Caco-2 (cell line): ENCODE data around the gene LRRC19. TPM values are rescaled to one million over a fixed set of nuclear protein-coding genes. Genes with fewer than 3 reads are reported as not detected.

Experiments
- BruUV-seq: library from RNA; stranded (reverse); fragments of 400-500 nt; replicated peaks from 2 replicates; lab custom pipeline; 2021; lab: Mats Ljungman, UMichigan
- CTCF ChIA-PET: fragments of 300-600 bp; sonication (Branson Sonifier 250); formaldehyde crosslinking; loops from one replicate; lab custom pipeline; 2022; ENCODE audit warnings: antibody characterized with exemption; lab: Charles Lee
- POLR2A ChIA-PET: fragments of 300-600 bp; sonication (Branson Sonifier 250); formaldehyde crosslinking; loops from one replicate; lab custom pipeline; 2022; ENCODE audit warnings: antibody characterized with exemption; lab: Charles Lee
- DNase-seq, 2 experiments: peaks; one replicate each; pipeline versions ENCODE4 v3.0.0 to v3.0.0-alpha.2; 2020 to 2022
- H3K27me3 ChIP-seq: replicated peaks from 2 replicates; pipeline ENCODE4 v1.6.0; 2011; ENCODE audit warnings: low read length; ENCODE audit not compliant: control insufficient read depth, insufficient read depth
- H3K36me3 ChIP-seq: 2 replicates; pipeline ENCODE4 v1.5.1; 2011; ENCODE audit warnings: low read length; ENCODE audit not compliant: control insufficient read depth, insufficient read depth
- H3K4me1 ChIP-seq: fragments of 250-450 bp; sonication (Bioruptor Pico); 2 replicates; pipeline ENCODE4 v1.5.1; 2020; ENCODE audit warnings: mild to moderate bottlenecking
- H3K4me3 ChIP-seq: 2 replicates; pipeline ENCODE4 v1.5.1; 2011; ENCODE audit warnings: low read depth, mild to moderate bottlenecking, control low read depth, low read length
- H3K9me3 ChIP-seq: fragments of 250-450 bp; sonication (Bioruptor Pico); 2 replicates; pipeline ENCODE4 v1.5.1; 2020; ENCODE audit warnings: mild to moderate bottlenecking, moderate library complexity
- H3K27ac Mint-ChIP-seq: one replicate; pipeline ENCODE4 v1.8.0; 2022; ENCODE audit warnings: mixed read lengths; ENCODE audit not compliant: unreplicated experiment
- H3K27me3 Mint-ChIP-seq: one replicate; pipeline ENCODE4 v1.8.0; 2022; ENCODE audit warnings: mixed read lengths; ENCODE audit not compliant: insufficient read depth, unreplicated experiment
- H3K36me3 Mint-ChIP-seq: one replicate; pipeline ENCODE4 v1.8.0; 2022; ENCODE audit warnings: mild to moderate bottlenecking, mixed read lengths; ENCODE audit not compliant: insufficient read depth, unreplicated experiment
- H3K4me1 Mint-ChIP-seq: one replicate; pipeline ENCODE4 v1.8.0; 2022; ENCODE audit warnings: low read depth, mixed read lengths; ENCODE audit not compliant: unreplicated experiment
- H3K4me3 Mint-ChIP-seq: one replicate; pipeline ENCODE4 v1.8.0; 2022; ENCODE audit warnings: mild to moderate bottlenecking, moderate library complexity, mixed read lengths; ENCODE audit not compliant: unreplicated experiment
- H3K9me3 Mint-ChIP-seq: one replicate; pipeline ENCODE4 v1.8.0; 2022; ENCODE audit warnings: mixed read lengths; ENCODE audit not compliant: unreplicated experiment
- CTCF ChIP-seq, 2 experiments: fragments of 200-600 bp in 1 of 2; IDR thresholded peaks; 1 replicate in 1 of 2; 2 replicates in 1 of 2; pipeline versions ENCODE4 v1.5.1 to v1.8.0; 2011 to 2022; ENCODE audit warnings: antibody characterized with exemption in 1 of 2, control low read depth in 1 of 2, inconsistent platforms in 1 of 2, low read depth in 1 of 2, low read length in 1 of 2, mild to moderate bottlenecking in 1 of 2, moderate library complexity in 1 of 2; ENCODE audit not compliant: insufficient read depth in 1 of 2, severe bottlenecking in 1 of 2, unreplicated experiment in 1 of 2
- intact Hi-C: fragments of 100-400 bp; cut with micrococcal nuclease; formaldehyde crosslinking; loops from one replicate; pipeline ENCODE4 v1.10.0; 2022; ENCODE audit not compliant: unreplicated experiment
- total RNA-seq: library from RNA; stranded (reverse); gene quantifications from 2 replicates; pipeline ENCODE4 v1.2.3, GENCODE V29; 2022

LRRC19 gene
- total RNA-seq, 1 experiment from 2014 or later, result not detected

- POLR2A ChIA-PET, result no interaction called here
- no peak overlapping the region for H3K4me3 ChIP-seq
- CTCF ChIA-PET, result no interaction called here
- no peak for TF ChIP-seq CTCF (IDR thresholded peaks at IDR 0.05; ENCODE audit: insufficient read depth in 1 of 2, low read depth in 1 of 2, low read length in 1 of 2, severe bottlenecking in 1 of 2, unreplicated experiment in 1 of 2)
- H3K36me3 Mint-ChIP-seq, result no peaks in the 10 kb centered on the region
- BruUV-seq, result no TSS peak
- no peaks in the 10 kb centered on the region for H3K27me3 Mint-ChIP-seq
- no peak for DNase-seq
- no peaks in the 10 kb centered on the region for H3K4me1 Mint-ChIP-seq
- H3K36me3 ChIP-seq, result no peaks in the 10 kb centered on the region
- no peak overlapping the region for H3K27ac Mint-ChIP-seq
- H3K27me3 ChIP-seq, result no peaks in the 10 kb centered on the region
- H3K9me3 ChIP-seq, result no peaks in the 10 kb centered on the region
- intact Hi-C loops, result no loop called here
- H3K4me3 Mint-ChIP-seq, result no peak overlapping the region
- no peaks in the 10 kb centered on the region for H3K9me3 Mint-ChIP-seq
- H3K4me1 ChIP-seq, result no peaks in the 10 kb centered on the region
Measured at GRCh38 chr9:27019589-27019988, 14.1 kb upstream of the LRRC19 start.

- Histone ChIP-seq H3K4me1 (no peaks in the 10 kb centered on the region), H3K36me3 (no peaks in the 10 kb centered on the region), H3K9me3 (no peaks in the 10 kb centered on the region), H3K4me3 (no peak overlapping the region), H3K27me3 (no peaks in the 10 kb centered on the region)
- H3K9me3 Mint-ChIP-seq, result no peaks in the 10 kb centered on the region
- POLR2A ChIA-PET, result no interaction called here
- H3K27ac Mint-ChIP-seq, result peak overlapping the region; percentile 51
- CTCF ChIA-PET, result no interaction called here
- no peak for DNase-seq
- H3K27me3 Mint-ChIP-seq, result no peaks in the 10 kb centered on the region
- no TSS peak for BruUV-seq
- H3K4me3 Mint-ChIP-seq, result peak overlapping the region; percentile 6
- no peaks in the 10 kb centered on the region for H3K36me3 Mint-ChIP-seq
- no peaks in the 10 kb centered on the region for H3K4me1 Mint-ChIP-seq
- TF ChIP-seq CTCF (IDR thresholded peaks at IDR 0.05; ENCODE audit: insufficient read depth in 1 of 2, low read depth in 1 of 2, low read length in 1 of 2, severe bottlenecking in 1 of 2, unreplicated experiment in 1 of 2), result no peak
- intact Hi-C loops, result no loop called here
Measured at GRCh38 chr9:27003426-27004077, 1.9 kb downstream of the LRRC19 start.

GRCh38 chr9:26995810-26996209 is 9.7 kb downstream of the LRRC19 start:
- no peaks in the 10 kb centered on the region for H3K9me3 ChIP-seq
- ChIA-PET CTCF (no interaction called here), POLR2A (no interaction called here)
- no peaks in the 10 kb centered on the region for H3K27me3 ChIP-seq
- no peaks in the 10 kb centered on the region for H3K36me3 Mint-ChIP-seq
- no peak overlapping the region for H3K4me3 ChIP-seq
- H3K9me3 Mint-ChIP-seq, result no peaks in the 10 kb centered on the region
- no peaks in the 10 kb centered on the region for H3K36me3 ChIP-seq
- intact Hi-C loops, result no loop called here
- no TSS peak for BruUV-seq
- TF ChIP-seq CTCF (IDR thresholded peaks at IDR 0.05; ENCODE audit: insufficient read depth in 1 of 2, low read depth in 1 of 2, low read length in 1 of 2, severe bottlenecking in 1 of 2, unreplicated experiment in 1 of 2), result no peak
- H3K4me1 ChIP-seq, result no peaks in the 10 kb centered on the region
- H3K4me1 Mint-ChIP-seq, result no peaks in the 10 kb centered on the region
- no peak overlapping the region for H3K27ac Mint-ChIP-seq
- no peak for DNase-seq
- no peak overlapping the region for H3K4me3 Mint-ChIP-seq
- H3K27me3 Mint-ChIP-seq, result no peaks in the 10 kb centered on the region
